Panc1 (cell line): ENCODE results near the gene KANSL1L.

Experiments used
- POLR2AphosphoS5 ChIP-seq: IDR thresholded peaks from 2 replicates; pipeline ENCODE4 v1.6.1; 2012; ENCODE audit warnings: mild to moderate bottlenecking, low read depth, low read length, moderate library complexity
- SIN3A ChIP-seq: IDR thresholded peaks from 2 replicates; pipeline ENCODE4 v1.6.1; 2012; ENCODE audit warnings: low read depth, mild to moderate bottlenecking, low read length, moderate library complexity, borderline replicate concordance; ENCODE audit not compliant: insufficient read depth
- TCF7L2 ChIP-seq: IDR thresholded peaks from 2 replicates; pipeline ENCODE4 v1.6.1; 2011; ENCODE audit warnings: mild to moderate bottlenecking, low read depth, low read length, inconsistent platforms
- TF ChIP-seq, protein P1 (sequence below): fragments of 450-650 bp; IDR thresholded peaks from 2 replicates; pipeline ENCODE4 v1.5.1; 2017; ENCODE audit warnings: mild to moderate bottlenecking
- TF ChIP-seq, protein P2 (sequence below), 2 experiments: IDR thresholded peaks; 2 replicates each; pipeline ENCODE4 v1.6.1; 2011 to 2012; ENCODE audit warnings: low read depth in 2 of 2, control low read depth in 1 of 2, low read length in 1 of 2, mild to moderate bottlenecking in 1 of 2, moderate library complexity in 1 of 2; ENCODE audit not compliant: insufficient read depth in 1 of 2

DNA sequence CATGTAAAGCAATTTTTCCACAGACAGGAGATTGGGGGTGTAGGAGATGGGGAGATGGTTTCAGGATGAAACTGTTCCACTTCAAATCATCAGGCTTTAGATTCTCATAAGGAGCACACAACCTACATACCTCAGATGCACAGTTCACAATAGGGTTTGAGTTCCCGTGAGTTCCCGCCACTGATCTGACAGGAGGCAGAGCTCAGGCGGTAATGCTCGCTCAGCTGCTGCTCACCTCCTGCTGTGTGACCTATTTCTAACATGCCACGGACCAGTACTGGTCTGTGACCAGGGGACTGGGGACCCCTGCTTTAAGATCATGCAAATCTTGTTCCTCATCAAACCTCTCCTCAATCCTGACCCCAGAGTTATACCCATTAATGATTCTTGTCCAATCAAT, 98.7 kb downstream of the KANSL1L start:
- TF ChIP-seq, protein P1, sequence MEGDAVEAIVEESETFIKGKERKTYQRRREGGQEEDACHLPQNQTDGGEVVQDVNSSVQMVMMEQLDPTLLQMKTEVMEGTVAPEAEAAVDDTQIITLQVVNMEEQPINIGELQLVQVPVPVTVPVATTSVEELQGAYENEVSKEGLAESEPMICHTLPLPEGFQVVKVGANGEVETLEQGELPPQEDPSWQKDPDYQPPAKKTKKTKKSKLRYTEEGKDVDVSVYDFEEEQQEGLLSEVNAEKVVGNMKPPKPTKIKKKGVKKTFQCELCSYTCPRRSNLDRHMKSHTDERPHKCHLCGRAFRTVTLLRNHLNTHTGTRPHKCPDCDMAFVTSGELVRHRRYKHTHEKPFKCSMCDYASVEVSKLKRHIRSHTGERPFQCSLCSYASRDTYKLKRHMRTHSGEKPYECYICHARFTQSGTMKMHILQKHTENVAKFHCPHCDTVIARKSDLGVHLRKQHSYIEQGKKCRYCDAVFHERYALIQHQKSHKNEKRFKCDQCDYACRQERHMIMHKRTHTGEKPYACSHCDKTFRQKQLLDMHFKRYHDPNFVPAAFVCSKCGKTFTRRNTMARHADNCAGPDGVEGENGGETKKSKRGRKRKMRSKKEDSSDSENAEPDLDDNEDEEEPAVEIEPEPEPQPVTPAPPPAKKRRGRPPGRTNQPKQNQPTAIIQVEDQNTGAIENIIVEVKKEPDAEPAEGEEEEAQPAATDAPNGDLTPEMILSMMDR: no peak
- TF ChIP-seq POLR2AphosphoS5 (no peak), TCF7L2 (no peak), SIN3A (no peak)
- TF ChIP-seq, protein P2, sequence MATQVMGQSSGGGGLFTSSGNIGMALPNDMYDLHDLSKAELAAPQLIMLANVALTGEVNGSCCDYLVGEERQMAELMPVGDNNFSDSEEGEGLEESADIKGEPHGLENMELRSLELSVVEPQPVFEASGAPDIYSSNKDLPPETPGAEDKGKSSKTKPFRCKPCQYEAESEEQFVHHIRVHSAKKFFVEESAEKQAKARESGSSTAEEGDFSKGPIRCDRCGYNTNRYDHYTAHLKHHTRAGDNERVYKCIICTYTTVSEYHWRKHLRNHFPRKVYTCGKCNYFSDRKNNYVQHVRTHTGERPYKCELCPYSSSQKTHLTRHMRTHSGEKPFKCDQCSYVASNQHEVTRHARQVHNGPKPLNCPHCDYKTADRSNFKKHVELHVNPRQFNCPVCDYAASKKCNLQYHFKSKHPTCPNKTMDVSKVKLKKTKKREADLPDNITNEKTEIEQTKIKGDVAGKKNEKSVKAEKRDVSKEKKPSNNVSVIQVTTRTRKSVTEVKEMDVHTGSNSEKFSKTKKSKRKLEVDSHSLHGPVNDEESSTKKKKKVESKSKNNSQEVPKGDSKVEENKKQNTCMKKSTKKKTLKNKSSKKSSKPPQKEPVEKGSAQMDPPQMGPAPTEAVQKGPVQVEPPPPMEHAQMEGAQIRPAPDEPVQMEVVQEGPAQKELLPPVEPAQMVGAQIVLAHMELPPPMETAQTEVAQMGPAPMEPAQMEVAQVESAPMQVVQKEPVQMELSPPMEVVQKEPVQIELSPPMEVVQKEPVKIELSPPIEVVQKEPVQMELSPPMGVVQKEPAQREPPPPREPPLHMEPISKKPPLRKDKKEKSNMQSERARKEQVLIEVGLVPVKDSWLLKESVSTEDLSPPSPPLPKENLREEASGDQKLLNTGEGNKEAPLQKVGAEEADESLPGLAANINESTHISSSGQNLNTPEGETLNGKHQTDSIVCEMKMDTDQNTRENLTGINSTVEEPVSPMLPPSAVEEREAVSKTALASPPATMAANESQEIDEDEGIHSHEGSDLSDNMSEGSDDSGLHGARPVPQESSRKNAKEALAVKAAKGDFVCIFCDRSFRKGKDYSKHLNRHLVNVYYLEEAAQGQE (IDR thresholded peaks at IDR 0.05; ENCODE audit: insufficient read depth in 1 of 2, low read depth in 2 of 2, low read length in 1 of 2): no peak
